ENCODE measurements around the gene CACNA1C.
A peak's percentile ranks its signal among the peaks of the same experiment; 100 is the strongest.

Gene CACNA1C

GRCh38 chr12:2578211-2578610 lies 525.4 kb downstream of the CACNA1C start:
- no peak for DNase-seq

- no peak for DNase-seq
Observed at GRCh38 chr12:2578772-2579171, 526.0 kb downstream of the CACNA1C start.

- no peak for DNase-seq
Observed at GRCh38 chr12:2580821-2581220, 528.0 kb downstream of the CACNA1C start.

GRCh38 chr12:2581293-2582045 lies 528.7 kb downstream of the CACNA1C start:
- no peak for DNase-seq

GRCh38 chr12:2582631-2583030 lies 529.8 kb downstream of the CACNA1C start:
- DNase-seq, result no peak

- peak; percentile 37 to 55 for DNase-seq
Observed at GRCh38 chr12:2583091-2583497, 530.3 kb downstream of the CACNA1C start.

- peak; percentile 80 to 93 for DNase-seq
Observed at GRCh38 chr12:2583642-2584401, 531.0 kb downstream of the CACNA1C start.

GRCh38 chr12:2586156-2587038 lies 533.6 kb downstream of the CACNA1C start:
- DNase-seq, result no peak

- no peak for DNase-seq
Observed at GRCh38 chr12:2588345-2588744, 535.6 kb downstream of the CACNA1C start.

GRCh38 chr12:2589381-2589780 lies 536.6 kb downstream of the CACNA1C start:
- no peak for DNase-seq

GRCh38 chr12:2593045-2593444 lies 540.3 kb downstream of the CACNA1C start:
- DNase-seq, result no peak

GRCh38 chr12:2596441-2596840 lies 543.7 kb downstream of the CACNA1C start:
- no peak for DNase-seq

GRCh38 chr12:2605301-2605700 lies 552.5 kb downstream of the CACNA1C start:
- DNase-seq, result no peak

GRCh38 chr12:2606186-2606910 lies 553.6 kb downstream of the CACNA1C start:
- DNase-seq, result no peak

GRCh38 chr12:2607881-2608607 lies 555.3 kb downstream of the CACNA1C start:
- DNase-seq, result no peak

- DNase-seq, result no peak
Observed at GRCh38 chr12:2608608-2608945, 555.8 kb downstream of the CACNA1C start.

- no peak for DNase-seq
Observed at GRCh38 chr12:2609020-2609419, 556.2 kb downstream of the CACNA1C start.

GRCh38 chr12:2610358-2610757 lies 557.6 kb downstream of the CACNA1C start:
- no peak for DNase-seq

- no peak for DNase-seq
Observed at GRCh38 chr12:2613326-2614073, 560.7 kb downstream of the CACNA1C start.

GRCh38 chr12:2614341-2614740 lies 561.6 kb downstream of the CACNA1C start:
- DNase-seq, result no peak
